HG03025 (cell line): Measurements from ENCODE around the gene ZNF362.
A peak's percentile ranks its signal among the peaks of the same experiment; 100 is the strongest.

Source experiments
- ATAC-seq: cut with Tn5 transposase; IDR thresholded peaks from one replicate; pipeline ENCODE4 v1.9.1; 2021; ENCODE audit warnings: mild to moderate bottlenecking, moderate library complexity; ENCODE audit not compliant: unreplicated experiment, low FRiP score

Gene ZNF362

DNA sequence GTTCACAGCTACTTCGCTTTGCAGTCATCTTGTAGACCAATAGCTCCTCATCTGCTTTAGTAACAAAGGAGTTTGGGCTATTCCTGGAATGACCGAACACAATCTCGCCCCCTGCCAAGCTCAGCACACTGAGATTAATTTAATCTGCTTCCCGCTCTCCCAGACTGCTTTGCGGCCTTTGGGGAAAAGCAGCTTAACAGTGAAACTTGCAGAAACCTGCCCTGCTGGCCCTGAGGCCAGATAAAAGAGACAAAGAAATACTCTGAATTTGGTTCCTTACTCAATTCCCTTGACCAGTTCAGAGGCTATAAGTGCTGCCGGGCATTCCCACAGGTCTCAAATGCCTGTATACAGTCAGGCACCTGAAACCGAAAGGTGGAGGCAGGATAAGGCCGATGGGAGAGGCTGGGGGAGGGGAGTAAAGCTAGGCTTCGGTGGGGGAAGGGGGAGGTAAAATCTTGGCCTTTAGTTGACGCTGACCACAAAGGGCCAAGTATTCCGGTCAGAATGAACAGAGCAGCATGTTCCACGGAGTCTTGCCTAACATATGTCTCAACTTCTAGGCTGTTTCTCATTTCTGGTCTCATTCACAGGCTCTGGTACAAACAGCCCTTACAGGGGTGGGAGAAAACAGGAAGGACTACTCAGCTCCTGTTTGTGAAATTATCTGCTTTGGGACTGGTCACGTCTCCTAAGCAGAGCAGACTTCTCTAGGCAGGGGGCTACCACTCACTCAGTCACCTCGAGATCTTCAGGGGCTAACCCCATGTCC lies 82.3 kb downstream of the ZNF362 start:
- ATAC-seq, result no peak

DNA sequence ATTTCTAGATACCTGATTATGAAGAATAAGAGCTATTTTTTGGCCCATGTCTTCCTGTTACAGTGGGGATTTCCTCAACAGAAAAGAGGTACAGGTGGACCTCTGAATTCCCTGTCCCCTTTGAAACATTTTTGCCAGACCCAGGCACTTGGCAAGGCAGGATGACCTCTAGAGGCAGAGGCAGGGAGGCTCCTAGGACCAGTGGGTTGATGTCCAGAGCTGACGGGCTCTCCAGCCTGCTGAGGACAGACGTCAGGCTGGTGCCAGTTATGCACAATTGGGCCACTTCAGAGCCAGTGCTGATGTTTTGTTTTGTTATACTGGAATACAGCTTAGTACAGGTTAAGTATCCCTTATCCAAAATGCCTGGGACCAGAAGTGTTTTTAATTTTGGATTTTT lies 83.1 kb downstream of the ZNF362 start:
- no peak for ATAC-seq

DNA sequence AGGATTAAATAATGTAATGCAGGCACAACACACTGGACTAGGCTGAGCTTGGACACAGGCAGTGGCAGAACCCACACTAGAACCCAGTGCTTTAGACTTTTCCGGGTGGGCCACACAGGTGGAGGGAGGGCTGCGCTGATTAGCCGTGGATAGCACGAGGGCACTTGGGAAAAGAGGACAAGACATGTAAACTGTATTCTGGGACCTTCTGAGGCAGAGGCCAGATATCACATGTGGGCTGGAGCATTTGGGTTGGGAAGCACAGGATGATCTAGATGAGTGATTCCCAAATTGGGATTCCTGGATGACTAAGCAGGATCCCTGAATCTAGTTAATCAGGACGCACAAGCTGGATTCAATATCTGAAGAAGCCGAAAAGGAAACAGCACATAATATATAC lies 84.9 kb downstream of the ZNF362 start:
- ATAC-seq, result no peak

DNA sequence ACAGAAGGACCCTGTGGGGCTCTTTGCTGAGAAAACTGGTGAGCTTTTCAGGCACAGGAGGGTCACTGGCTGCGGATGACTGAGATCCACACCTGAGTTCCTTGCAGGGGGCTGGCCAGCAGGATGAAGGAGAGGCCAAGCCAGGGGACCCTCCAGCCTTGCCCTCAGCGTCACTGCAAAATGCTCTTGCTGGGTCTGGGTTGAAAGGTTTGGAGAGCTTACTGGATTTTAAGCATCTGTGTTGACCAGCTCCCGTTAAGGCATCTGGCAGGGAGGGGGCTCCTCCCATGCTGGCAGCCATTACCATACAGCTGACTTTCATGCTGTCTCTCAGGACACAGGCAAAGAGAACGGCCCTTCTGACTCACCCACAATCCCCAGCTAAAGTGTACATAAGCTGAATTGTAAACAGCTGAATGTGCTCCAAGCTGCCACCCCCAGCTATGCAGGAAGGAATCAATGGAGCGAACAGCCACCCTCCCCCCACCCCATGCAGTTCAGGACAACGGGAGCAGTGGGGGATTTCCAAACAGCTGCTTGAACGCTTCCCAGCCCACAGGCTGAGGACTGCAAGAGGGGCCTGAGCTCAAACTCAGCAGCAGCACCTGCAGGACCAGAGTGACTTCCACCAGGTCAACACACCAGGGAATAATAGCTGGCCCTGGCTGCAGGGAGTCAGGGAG lies 85.9 kb downstream of the ZNF362 start:
- no peak for ATAC-seq

DNA sequence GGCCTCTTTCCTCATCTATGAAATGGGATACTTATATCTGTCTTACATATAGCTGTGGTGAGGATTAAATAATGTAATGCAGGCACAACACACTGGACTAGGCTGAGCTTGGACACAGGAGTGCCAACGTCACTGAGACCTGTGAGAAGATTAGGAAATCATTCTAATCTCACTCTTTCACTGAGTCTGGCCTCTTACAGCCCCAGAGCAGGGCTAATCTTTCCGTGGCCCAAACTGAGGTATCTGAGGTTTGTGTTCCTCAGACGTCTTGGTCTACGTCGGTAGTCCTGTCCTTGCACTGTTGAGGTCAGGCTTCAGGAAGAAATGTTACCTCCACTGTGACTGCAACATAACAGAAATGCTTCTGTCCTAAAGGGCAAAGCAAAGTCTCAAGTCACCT lies 87.2 kb downstream of the ZNF362 start:
- ATAC-seq, result no peak

DNA sequence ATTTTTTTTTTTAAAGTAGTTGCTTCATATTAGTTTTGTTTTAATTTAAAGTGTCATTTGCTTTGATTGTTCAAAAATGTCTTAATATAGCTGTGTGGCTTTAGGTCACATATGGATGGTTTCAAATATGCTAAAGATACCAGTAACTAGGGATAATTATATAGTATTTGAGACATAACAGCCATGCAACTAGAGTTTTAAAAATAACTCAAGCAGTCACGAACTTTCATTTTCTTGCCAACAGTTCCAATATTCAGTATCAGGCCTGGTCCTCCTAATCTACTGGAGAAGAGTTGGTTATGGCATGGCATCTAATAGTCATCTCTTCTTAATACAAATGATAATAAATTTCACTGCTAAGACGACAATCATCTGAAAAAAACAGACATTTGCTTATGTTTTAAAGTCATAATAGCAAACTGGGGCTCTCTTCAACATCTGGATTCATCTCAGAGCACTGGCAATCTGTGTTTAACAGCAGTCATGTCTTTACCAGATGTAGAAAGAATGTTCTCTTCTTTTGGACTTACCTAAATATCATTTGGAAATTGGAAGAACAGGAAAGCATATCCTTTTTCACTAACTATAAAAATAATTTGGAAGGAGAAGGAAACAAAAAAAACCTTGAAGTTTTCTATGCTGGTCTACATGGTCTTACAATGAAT lies 88.7 kb downstream of the ZNF362 start:
- no peak for ATAC-seq

DNA sequence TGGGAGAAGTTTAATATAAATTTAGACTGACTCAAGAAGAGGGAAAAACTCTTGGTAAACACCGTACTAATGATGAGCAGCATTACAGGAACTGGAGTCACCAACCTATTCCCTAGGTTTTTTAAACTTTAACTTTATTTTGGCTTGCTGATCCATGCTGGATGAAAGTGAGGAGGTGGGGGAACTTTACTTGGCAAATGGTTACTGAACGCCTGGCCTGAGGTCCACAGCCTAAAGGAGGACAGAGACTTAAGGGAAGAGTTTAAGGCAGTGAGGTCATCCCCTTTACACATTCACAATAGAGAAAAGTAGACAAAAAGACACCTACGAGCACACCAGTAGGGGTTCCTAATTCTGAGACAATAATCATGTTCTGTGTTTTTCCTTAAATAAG lies 90.2 kb downstream of the ZNF362 start:
- ATAC-seq, result no peak

DNA sequence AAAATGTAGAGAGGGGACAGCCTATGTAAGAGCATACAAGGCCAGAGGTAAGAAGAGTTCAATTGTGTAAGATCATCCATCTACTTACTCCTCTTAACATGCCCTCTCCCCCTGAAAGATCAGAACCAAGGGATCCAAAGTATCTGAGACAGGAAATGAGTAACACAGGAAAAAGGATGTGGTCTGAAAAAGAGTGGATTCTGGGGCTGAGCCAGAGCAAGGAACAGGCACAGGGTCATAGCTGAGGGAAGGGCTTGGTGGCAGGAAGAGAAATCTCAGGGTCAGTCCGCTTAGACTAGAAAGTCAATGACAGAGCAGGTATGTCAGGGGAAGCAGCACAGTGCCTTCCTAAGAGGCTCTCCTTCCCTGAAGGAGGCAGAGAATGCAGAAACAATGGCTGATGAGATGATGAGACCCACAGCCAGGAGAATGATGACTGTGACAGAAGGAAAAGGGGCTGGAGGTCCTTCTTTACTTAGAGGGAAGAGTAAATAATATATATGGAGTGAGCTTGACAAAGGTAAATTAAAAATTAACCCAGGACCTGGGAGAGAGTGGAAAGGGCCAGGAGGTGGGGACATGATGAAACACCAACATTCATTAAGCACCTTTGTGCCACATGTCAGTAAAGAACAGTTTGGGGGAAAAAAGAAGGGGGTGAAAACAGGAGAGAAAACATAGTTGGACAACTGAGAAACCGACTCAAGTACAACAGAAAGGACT lies 90.8 kb downstream of the ZNF362 start:
- ATAC-seq, result no peak

DNA sequence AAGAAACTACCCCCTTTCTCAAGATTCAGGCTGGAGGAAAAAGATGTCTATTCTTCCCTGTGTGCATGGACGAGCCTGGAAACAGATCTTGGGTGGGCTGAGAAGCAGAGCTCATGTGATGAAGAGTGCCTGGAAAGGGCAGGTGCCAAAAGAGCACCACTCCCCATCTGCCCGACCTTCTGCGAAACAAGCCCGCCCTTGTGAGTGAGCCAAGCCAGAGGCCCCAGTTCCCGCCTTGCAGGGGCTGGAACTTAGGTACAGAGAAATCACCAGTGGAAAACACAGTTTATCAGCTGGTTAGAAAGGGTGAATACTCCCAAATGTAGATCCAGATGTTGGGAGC lies 91.3 kb downstream of the ZNF362 start:
- no peak for ATAC-seq

DNA sequence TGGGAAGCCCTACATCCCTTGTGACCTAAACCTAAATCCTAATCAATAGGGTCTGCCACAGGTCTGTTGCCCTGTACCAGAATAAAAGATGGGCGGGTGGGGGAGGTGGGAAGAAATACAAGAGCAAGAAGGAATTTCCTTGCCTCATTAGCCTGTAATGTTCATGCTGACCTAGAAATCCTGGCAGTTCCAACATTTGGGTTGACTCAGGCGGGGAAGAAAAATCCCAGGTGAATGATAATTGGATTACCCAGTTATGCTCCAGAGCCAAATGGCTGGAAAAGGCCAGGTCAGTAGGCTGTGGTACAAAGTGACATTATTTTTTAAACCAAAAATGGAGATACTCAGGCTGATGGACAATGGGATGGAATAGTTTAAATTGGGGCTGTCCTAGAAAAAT lies 91.9 kb downstream of the ZNF362 start:
- ATAC-seq, result no peak

DNA sequence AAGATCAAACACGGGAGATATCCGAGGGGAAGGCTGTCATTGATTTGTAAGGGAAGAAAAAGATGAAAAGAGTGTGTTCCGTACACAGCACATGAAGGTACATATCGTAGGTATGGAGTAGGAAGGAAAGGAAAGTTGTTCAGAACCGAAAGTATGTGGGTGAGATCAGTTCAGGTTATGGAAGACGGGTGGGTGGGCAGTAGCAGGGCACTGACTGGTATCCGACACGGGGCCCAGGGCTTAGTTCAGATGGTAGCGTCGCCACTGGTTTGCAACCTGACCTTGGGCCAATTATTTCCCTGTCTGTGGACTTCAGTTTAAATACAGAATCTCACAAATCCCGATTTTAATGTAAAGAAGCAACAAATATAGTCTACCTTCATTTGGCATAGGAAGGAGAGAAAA lies 92.4 kb downstream of the ZNF362 start:
- no peak for ATAC-seq

DNA sequence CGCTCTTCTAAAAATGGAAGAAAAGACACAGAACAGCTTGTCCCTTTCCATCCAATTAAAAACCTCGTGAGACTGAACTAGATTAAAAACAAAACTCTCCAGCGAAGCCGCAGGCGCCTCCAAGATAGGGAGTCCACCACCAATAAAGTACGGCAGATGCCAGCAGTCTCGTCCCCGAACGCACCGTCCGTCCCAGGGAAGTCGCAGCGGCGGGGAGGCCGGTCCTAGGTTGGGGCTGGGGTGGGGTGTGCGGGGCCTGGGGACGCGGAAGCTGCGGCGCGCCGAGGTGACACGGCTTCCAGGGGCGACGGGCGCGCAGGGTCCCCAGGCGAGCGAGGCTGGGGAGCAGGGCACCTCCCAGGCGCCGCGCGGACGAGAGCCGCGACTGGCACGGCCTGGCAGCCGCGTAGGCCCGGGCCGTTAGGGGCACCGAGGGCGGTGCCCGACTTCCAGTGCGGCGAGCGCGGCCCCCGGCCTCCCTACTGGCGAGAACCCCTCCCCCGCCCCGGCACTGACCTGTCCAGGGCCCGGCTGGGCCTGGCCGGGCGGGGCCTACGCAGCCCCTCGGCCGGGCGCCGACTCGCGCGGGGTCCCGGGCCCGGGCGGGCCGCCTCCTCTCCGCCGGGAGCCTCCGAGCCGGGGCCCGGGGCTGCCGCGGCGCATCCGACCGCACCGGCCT lies 92.9 kb downstream of the ZNF362 start:
- ATAC-seq, result peak; percentile 29

DNA sequence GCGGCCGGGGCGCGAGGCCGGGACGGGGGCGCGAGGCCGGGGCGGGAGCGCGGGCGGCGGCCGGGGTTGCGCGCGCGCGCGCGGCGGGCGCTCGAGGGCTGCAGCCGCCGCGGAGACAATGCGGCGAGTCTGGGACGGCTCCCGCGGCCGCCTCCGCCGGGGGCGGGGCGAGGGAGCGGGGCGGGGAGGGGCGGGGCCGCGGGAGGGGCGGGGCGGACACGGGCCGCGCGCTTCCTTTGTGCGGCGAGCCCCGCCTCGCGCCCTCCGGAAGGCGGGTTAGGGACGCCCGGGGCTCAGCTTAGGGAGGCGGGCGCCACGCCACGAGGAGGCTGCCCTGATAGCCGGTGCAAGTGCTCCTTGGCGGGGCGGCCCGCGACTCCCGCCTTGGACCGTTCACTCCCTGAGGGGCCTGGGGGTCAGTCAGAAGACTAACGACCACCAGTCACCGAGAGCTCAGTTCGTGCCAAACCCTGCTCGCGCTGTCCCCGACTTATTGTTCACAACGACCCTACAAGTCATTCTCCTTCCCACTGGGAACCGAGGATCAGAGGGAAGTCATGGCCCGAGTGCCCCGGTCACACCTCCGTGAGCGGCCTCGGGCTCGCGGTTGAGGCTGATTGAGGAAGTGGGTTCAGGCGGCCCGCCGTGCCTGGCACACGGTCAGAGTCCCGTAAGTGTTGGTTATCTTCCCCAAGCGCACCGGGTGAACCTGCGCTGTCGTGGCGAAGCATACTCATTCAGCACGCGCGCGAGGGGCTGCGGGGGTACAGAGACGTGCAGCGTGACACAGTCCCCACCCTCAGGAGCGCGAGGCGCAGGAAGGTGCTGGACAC lies 93.7 kb downstream of the ZNF362 start:
- ATAC-seq, result peak; percentile 69
